IMR-90 (cell line): ENCODE measurements around the gene AAGAB. TPM values are rescaled to one million over a fixed set of nuclear protein-coding genes. Genes with fewer than 3 reads are reported as not detected.

Experiments
- ATAC-seq: fragments of 200-7000 bp; cut with Tn5 transposase; 2 replicates; pipeline ENCODE4 v1.9.1; 2020; ENCODE audit warnings: low read depth, mild to moderate bottlenecking, moderate library complexity
- BruUV-seq: library from RNA; stranded (reverse); fragments of 400-500 nt; replicated peaks from 2 replicates; lab custom pipeline; 2021; lab: Mats Ljungman, UMichigan
- CTCF ChIA-PET: fragments of 300-600 bp; formaldehyde crosslinking; extraction: SDS; loops from one replicate; lab custom pipeline; 2021; ENCODE audit warnings: antibody characterized with exemption; lab: Yijun Ruan, JAX
- POLR2A ChIA-PET: fragments of 300-600 bp; sonication (Branson Sonifier 250); formaldehyde crosslinking; loops from one replicate; lab custom pipeline; 2022; ENCODE audit warnings: antibody characterized with exemption; ENCODE audit not compliant: unreplicated experiment; lab: Charles Lee
- DNase-seq: peaks from one replicate; pipeline ENCODE4 v3.0.0; 2013
- H2AFZ ChIP-seq: replicated peaks from 2 replicates; pipeline ENCODE3; 2013; ENCODE audit warnings: low read length, mild to moderate bottlenecking; ENCODE audit not compliant: poor library complexity
- H2AK5ac ChIP-seq: 2 replicates; pipeline ENCODE4 v1.6.1; 2013; ENCODE audit warnings: low read depth, low read length, inconsistent platforms
- H2AK9ac ChIP-seq: replicated peaks from 2 replicates; pipeline ENCODE3; 2013; ENCODE audit warnings: mild to moderate bottlenecking, low read depth, low read length, moderate library complexity; ENCODE audit not compliant: poor library complexity
- H2BK120ac ChIP-seq: 2 replicates; pipeline ENCODE4 v1.6.1; 2013; ENCODE audit warnings: low read depth, low read length, inconsistent platforms
- H2BK15ac ChIP-seq: 3 replicates; pipeline ENCODE4 v1.6.1; 2013; ENCODE audit warnings: low read depth, low read length, inconsistent platforms
- H2BK20ac ChIP-seq: 2 replicates; pipeline ENCODE4 v1.6.1; 2013; ENCODE audit warnings: low read depth, mild to moderate bottlenecking, inconsistent platforms, low read length, moderate library complexity
- H2BK5ac ChIP-seq: 2 replicates; pipeline ENCODE4 v1.6.1; 2013; ENCODE audit warnings: mild to moderate bottlenecking, low read depth, low read length, inconsistent platforms; ENCODE audit not compliant: poor library complexity, severe bottlenecking
- H3K14ac ChIP-seq: replicated peaks from 2 replicates; pipeline ENCODE4 v1.6.1; 2013; ENCODE audit warnings: low read depth, low read length, inconsistent platforms
- H3K18ac ChIP-seq: 2 replicates; pipeline ENCODE4 v1.6.1; 2013; ENCODE audit warnings: low read depth, low read length, control low read depth
- H3K23ac ChIP-seq: 2 replicates; pipeline ENCODE4 v1.6.1; 2013; ENCODE audit warnings: low read depth, low read length, inconsistent platforms
- H3K27ac ChIP-seq: 2 replicates; pipeline ENCODE4 v1.5.1; 2013; ENCODE audit warnings: mild to moderate bottlenecking, control low read depth, low read length; ENCODE audit not compliant: insufficient read depth
- H3K27me3 ChIP-seq: 2 replicates; pipeline ENCODE4 v1.6.1; 2013; ENCODE audit warnings: low read length; ENCODE audit not compliant: control insufficient read depth, insufficient read depth
- H3K36me3 ChIP-seq: 2 replicates; pipeline ENCODE4 v1.6.1; 2013; ENCODE audit warnings: low read length, mixed read lengths; ENCODE audit not compliant: control insufficient read depth, insufficient read depth
- H3K4ac ChIP-seq: 2 replicates; pipeline ENCODE4 v1.6.1; 2013; ENCODE audit warnings: low read depth, low read length, inconsistent platforms
- H3K4me1 ChIP-seq: 2 replicates; pipeline ENCODE4 v1.6.1; 2013; ENCODE audit warnings: low read length, mixed read lengths; ENCODE audit not compliant: control insufficient read depth, insufficient read depth
- H3K4me2 ChIP-seq: 2 replicates; pipeline ENCODE4 v1.6.1; 2013; ENCODE audit warnings: low read depth, mild to moderate bottlenecking, control low read depth, low read length, moderate library complexity
- H3K4me3 ChIP-seq: 2 replicates; pipeline ENCODE4 v1.5.1; 2013; ENCODE audit warnings: low read depth, mild to moderate bottlenecking, control low read depth, low read length, moderate library complexity; ENCODE audit not compliant: insufficient read depth
- H3K56ac ChIP-seq: 2 replicates; pipeline ENCODE4 v1.6.1; 2013; ENCODE audit warnings: low read length, inconsistent platforms; ENCODE audit not compliant: insufficient read depth; ENCODE audit errors: extremely low read depth
- H3K79me1 ChIP-seq, 2 experiments: 2 replicates each; pipeline ENCODE4 v1.6.1; 2013; ENCODE audit warnings: low read length in 2 of 2, inconsistent platforms in 1 of 2, low read depth in 1 of 2
- H3K9ac ChIP-seq: 2 replicates; pipeline ENCODE4 v1.6.1; 2013; ENCODE audit warnings: low read depth, low read length, control low read depth
- H3K9me1 ChIP-seq: 2 replicates; pipeline ENCODE4 v1.6.1; 2013; ENCODE audit warnings: low read length, inconsistent platforms; ENCODE audit not compliant: insufficient read depth
- H3K9me3 ChIP-seq: 2 replicates; pipeline ENCODE4 v1.6.1; 2013; ENCODE audit warnings: low read length; ENCODE audit not compliant: control insufficient read depth, insufficient read depth
- H4K20me1 ChIP-seq: 2 replicates; pipeline ENCODE4 v1.6.1; 2013; ENCODE audit warnings: low read length, inconsistent platforms; ENCODE audit not compliant: insufficient read depth
- H4K5ac ChIP-seq: 2 replicates; pipeline ENCODE4 v1.6.1; 2013; ENCODE audit warnings: mild to moderate bottlenecking, low read depth, low read length, control low read depth
- H4K8ac ChIP-seq, 2 experiments: 2 replicates each; pipeline ENCODE4 v1.6.1; 2013; ENCODE audit warnings: low read depth in 2 of 2, low read length in 2 of 2, control low read depth in 1 of 2, inconsistent platforms in 1 of 2
- H4K91ac ChIP-seq: 2 replicates; pipeline ENCODE4 v1.6.1; 2013; ENCODE audit warnings: low read depth, low read length, inconsistent platforms; ENCODE audit not compliant: insufficient read depth
- CHD1 ChIP-seq: IDR thresholded peaks from 2 replicates; pipeline ENCODE4 v1.6.1; 2012; ENCODE audit warnings: low read depth, low read length, improper control_type of control experiment
- MXI1 ChIP-seq: IDR thresholded peaks from 2 replicates; pipeline ENCODE4 v1.6.1; 2012; ENCODE audit warnings: low read depth, mild to moderate bottlenecking, low read length, moderate library complexity, borderline replicate concordance
- POLR2A ChIP-seq: IDR thresholded peaks from 2 replicates; pipeline ENCODE4 v1.6.1; 2012; ENCODE audit warnings: mild to moderate bottlenecking, low read depth, low read length
- RCOR1 ChIP-seq: IDR thresholded peaks from 2 replicates; pipeline ENCODE4 v1.6.1; 2012; ENCODE audit warnings: mild to moderate bottlenecking, low read length, improper control_type of control experiment; ENCODE audit not compliant: insufficient replicate concordance
- WGBS, 2 experiments: methylation state at CpG; one replicate each; pipeline versions ENCODE4 v1.1.5 to v1.1.7; 2013; ENCODE audit warnings: missing lambda C conversion rate in 2 of 2; ENCODE audit not compliant: insufficient read length in 1 of 2; ENCODE audit errors: extremely low coverage in 2 of 2; 5-methylcytosine and 5-hydroxymethylcytosine counted together
- dilution Hi-C: fragments of 300-500 bp; cut with HindIII; formaldehyde crosslinking; loops from one replicate; pipeline ENCODE4 v1.14.3; 2018; ENCODE audit warnings: low sequenced_read_pairs; ENCODE audit not compliant: unreplicated experiment
- in situ Hi-C: fragments of 300-500 bp; cut with MboI; formaldehyde crosslinking; loops from 3 replicates; pipeline ENCODE4 v1.14.3; 2019; ENCODE audit warnings: low sequenced_read_pairs, inconsistent platforms, mixed read lengths
- intact Hi-C: fragments of 100-400 bp; cut with micrococcal nuclease; formaldehyde crosslinking; loops from 2 replicates; pipeline ENCODE4 v1.10.0; 2022
- polyA plus RNA-seq, 3 experiments: library from polyadenylated mRNA; depleted of rRNA; stranded (reverse); fragments of >200 nt; gene quantifications; 2 replicates each; pipeline ENCODE4 v1.2.3, GENCODE V29; 2012; ENCODE audit warnings: low replicate concordance in 1 of 3
- total RNA-seq: library from RNA; depleted of rRNA; stranded (reverse); fragments of >200 nt; gene quantifications from 2 replicates; pipeline ENCODE4 v1.2.3, GENCODE V29; 2012

The AAGAB gene
- total and polyA plus RNA-seq, 2 of the 4 experiments (the other 2 are of a cell fraction): 26.1 to 69.7 TPM

DNA sequence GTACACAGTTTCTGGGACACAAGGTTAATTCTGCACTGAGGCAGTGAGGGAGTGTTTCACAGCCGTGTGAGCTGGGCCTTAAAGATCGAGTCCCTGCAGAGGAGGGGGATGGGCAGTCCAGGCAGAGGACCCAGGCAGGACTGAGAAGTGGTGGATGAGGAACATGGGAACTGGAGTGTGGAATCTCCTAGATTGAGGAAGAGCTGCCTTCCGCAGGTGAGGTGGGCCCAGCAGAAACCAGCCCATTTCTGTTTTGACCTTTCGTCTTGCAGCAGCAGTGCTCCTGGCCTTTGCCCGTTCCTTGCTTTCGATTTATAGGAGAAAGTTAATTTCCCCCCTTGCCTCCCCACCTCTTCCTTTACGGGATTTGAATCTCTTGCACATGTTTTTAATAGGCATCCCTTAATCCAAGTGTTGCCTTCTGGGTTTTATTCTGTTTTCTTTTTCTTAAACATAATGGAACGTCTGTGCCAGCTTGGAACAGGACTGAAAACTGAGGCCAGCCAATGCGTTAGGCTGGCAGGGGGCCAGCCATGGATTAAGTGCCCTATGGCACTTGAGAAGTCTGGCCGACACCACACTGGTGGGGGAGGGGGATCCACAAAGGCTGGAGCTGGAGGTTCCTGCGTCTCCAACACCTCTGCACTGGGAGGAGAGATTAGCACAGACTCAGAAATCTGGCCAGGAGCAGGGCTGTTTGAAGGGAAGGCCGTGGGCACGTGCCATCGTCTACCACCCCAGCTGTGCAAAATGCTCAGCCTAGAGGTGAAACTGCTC is 78.1 kb downstream of the AAGAB start:
- Histone ChIP-seq H3K56ac (peak overlapping the region; percentile 40), H4K91ac (peak overlapping the region; percentile 86), H3K27ac (peak overlapping the region; percentile 93), H3K18ac (peak overlapping the region; percentile 68), H4K5ac (peak overlapping the region; percentile 36), H3K4ac (peak overlapping the region; percentile 87), H2BK20ac (peak overlapping the region; percentile 67), H3K23ac (peak overlapping the region; percentile 61), H3K14ac (peak overlapping the region; percentile 81), H2BK15ac (peak overlapping the region; percentile 89; the same call in 2 of the 3 replicates), H3K9ac (peak overlapping the region; percentile 16), H2BK120ac (peak overlapping the region; percentile 85), H2AK9ac (peak overlapping the region; percentile 60), H3K79me1 (peaks cover 67 to 94% of the 10 kb centered on the region in 2 experiments), H3K4me3 (no peak overlapping the region), H3K9me1 (peaks cover 71% of the 10 kb centered on the region), H2AFZ (no peak overlapping the region), H2BK5ac (peak overlapping the region; percentile 97), H3K27me3 (no peaks in the 10 kb centered on the region), H3K4me1 (peaks cover 73% of the 10 kb centered on the region), H2AK5ac (peak overlapping the region; percentile 86), H4K20me1 (peaks cover 9% of the 10 kb centered on the region), H3K36me3 (peaks cover 79% of the 10 kb centered on the region), H3K9me3 (no peaks in the 10 kb centered on the region), H4K8ac (peak overlapping the region; percentile 69 to 74), H3K4me2 (no peak overlapping the region)
- in situ Hi-C loops (loop anchor here (5.0 kb wide), 1 partner anchor 69 kb away; no protein-coding TSS in a partner anchor), intact Hi-C loops (no loop called here), dilution Hi-C loops (no loop called here)
- no peak for ATAC-seq
- 49% methylated on average over 5 of the region's 14 CpGs; no CpG with 5 or more reads in 1 of the 2 experiments for WGBS, 2 experiments
- TF ChIP-seq POLR2A (0 out of 2 replicates have a peak, but pooled peaks have one; percentile 15), CHD1 (no peak), MXI1 (no peak), RCOR1 (no peak)
- CTCF ChIA-PET: interaction anchor here (0.7 kb wide), 1 partner anchor 226 kb away, joined by 3 read pairs; no protein-coding TSS in a partner anchor
- POLR2A ChIA-PET: no interaction called here
- BruUV-seq: no TSS peak
- no peak for DNase-seq
